Upper lobe of left lung (tissue), 6 donors: ENCODE measurements around the gene MKKS. TPM values are rescaled to one million over a fixed set of nuclear protein-coding genes. Genes with fewer than 3 reads are reported as not detected.

Experiments
- ATAC-seq, 2 donors: fragments of 200-7000 bp; cut with Tn5 transposase; one replicate each; pipeline ENCODE4 v1.9.1; 2022; ENCODE audit warnings: mild to moderate bottlenecking in 2 of 2, moderate library complexity in 2 of 2; ENCODE audit not compliant: low FRiP score in 2 of 2
- DNase-seq, 2 donors: peaks; one replicate each; pipeline ENCODE4 v3.0.0-alpha.2; 2019 to 2020
- H3K27ac ChIP-seq, 4 donors: fragments of 200-600 bp; sonication (generic); one replicate each; pipeline ENCODE4 v1.5.1; 2016 to 2019
- H3K27me3 ChIP-seq, 4 donors: fragments of 200-600 bp; sonication (generic); one replicate each; pipeline ENCODE4 v1.5.1; 2017 to 2019
- H3K36me3 ChIP-seq, 4 donors: fragments of 200-600 bp; sonication (generic); one replicate each; pipeline ENCODE4 v1.5.1; 2016 to 2019
- H3K4me1 ChIP-seq, 4 donors: fragments of 200-600 bp; sonication (generic); one replicate each; pipeline ENCODE4 v1.5.1; 2018 to 2019
- H3K4me3 ChIP-seq, 4 donors: fragments of 200-600 bp; sonication (generic); one replicate each; pipeline ENCODE4 v1.5.1; 2017 to 2019; ENCODE audit warnings: mild to moderate bottlenecking in 2 of 4, moderate library complexity in 1 of 4
- H3K9me3 ChIP-seq, 4 donors: fragments of 200-600 bp; sonication (generic); one replicate each; pipeline ENCODE4 v1.5.1; 2018 to 2019
- EP300 ChIP-seq, 4 donors: sonication (generic); formaldehyde crosslinking; IDR thresholded peaks; one replicate each; pipeline ENCODE4 v1.5.1; 2017; ENCODE audit warnings: antibody characterized with exemption in 4 of 4, control low read depth in 2 of 4
- POLR2A ChIP-seq, 4 donors: fragments of 450-650 bp; IDR thresholded peaks; one replicate each; pipeline ENCODE4 v1.5.1; 2016 to 2017; ENCODE audit warnings: antibody characterized with exemption in 4 of 4, mild to moderate bottlenecking in 2 of 4
- POLR2AphosphoS5 ChIP-seq, 2 donors: sonication (generic); formaldehyde crosslinking; IDR thresholded peaks; one replicate each; pipeline ENCODE4 v1.5.1; 2017; ENCODE audit warnings: antibody characterized with exemption in 2 of 2
- WGBS, 2 donors: methylation state at CpG; one replicate each; pipeline ENCODE4 v1.1.5; 2017 to 2018; 5-methylcytosine and 5-hydroxymethylcytosine counted together
- total RNA-seq, 6 donors: library from RNA; depleted of rRNA in 4 of 6; stranded (reverse); fragments of >200 nt in 4 of 6; gene quantifications; one replicate each; pipeline versions ENCODE4 v1.1.0 to v1.2.1, GENCODE V29; 2016 to 2021
- TF ChIP-seq, protein P1 (sequence below), 6 experiments: fragments of 450-650 bp in 4 of 6; fragments of 200-600 bp in 2 of 6; sonication (generic) in 2 of 6; IDR thresholded peaks; one replicate each; pipeline ENCODE4 v1.5.1; 2016 to 2019; ENCODE audit warnings: antibody characterized with exemption in 6 of 6
- donor health status: DM: no; HTN: no; CAD: no; lungs with moderate emphysema.
- donor health status: DM: no; HTN: yes; CAD: no; lungs with severe emphysema.

MKKS gene
- total RNA-seq, 6 donors from 2014 or later = 3.1 to 19.3 (median 11.8) TPM

DNA sequence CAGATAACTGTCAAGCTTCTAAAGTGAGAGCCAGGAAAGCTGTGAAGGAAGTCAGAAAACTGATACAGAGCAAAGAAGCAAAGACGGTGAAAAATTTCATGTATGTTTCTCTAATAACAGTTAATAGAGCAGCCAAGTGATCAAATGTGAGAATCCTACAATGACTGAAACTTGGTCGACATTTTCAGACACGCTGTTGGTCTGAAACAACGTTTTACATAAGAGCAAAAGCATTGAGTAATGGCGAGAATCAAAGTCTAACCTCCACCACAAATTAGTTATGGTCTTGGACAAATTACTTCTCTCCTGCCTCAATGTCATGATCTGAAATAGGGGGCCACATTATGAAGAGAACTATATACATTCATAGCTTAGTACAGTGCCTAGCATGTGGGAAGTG, 3.3 kb downstream of the MKKS start:
- Histone ChIP-seq H3K27ac (no peak overlapping the region), H3K9me3 (no peaks in the 10 kb centered on the region), H3K4me1 (peaks cover 18 to 28% (median 21%) of the 10 kb centered on the region in 4 donors), H3K36me3 (peaks cover 0 to 6% (median 0%) of the 10 kb centered on the region in 4 donors), H3K4me3 (no peak overlapping the region), H3K27me3 (peaks cover 0 to 2% (median 0%) of the 10 kb centered on the region in 4 donors)
- no peak for ATAC-seq
- DNase-seq = no peak
- WGBS, 2 donors = 79 to 86% methylated on average over 5 of the region's 5 CpGs
- no peak for TF ChIP-seq POLR2A (IDR thresholded peaks at IDR 0.05)
- TF ChIP-seq EP300 (IDR thresholded peaks at IDR 0.05) = no peak
- TF ChIP-seq, protein P1, sequence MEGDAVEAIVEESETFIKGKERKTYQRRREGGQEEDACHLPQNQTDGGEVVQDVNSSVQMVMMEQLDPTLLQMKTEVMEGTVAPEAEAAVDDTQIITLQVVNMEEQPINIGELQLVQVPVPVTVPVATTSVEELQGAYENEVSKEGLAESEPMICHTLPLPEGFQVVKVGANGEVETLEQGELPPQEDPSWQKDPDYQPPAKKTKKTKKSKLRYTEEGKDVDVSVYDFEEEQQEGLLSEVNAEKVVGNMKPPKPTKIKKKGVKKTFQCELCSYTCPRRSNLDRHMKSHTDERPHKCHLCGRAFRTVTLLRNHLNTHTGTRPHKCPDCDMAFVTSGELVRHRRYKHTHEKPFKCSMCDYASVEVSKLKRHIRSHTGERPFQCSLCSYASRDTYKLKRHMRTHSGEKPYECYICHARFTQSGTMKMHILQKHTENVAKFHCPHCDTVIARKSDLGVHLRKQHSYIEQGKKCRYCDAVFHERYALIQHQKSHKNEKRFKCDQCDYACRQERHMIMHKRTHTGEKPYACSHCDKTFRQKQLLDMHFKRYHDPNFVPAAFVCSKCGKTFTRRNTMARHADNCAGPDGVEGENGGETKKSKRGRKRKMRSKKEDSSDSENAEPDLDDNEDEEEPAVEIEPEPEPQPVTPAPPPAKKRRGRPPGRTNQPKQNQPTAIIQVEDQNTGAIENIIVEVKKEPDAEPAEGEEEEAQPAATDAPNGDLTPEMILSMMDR (IDR thresholded peaks at IDR 0.05) = no peak
- TF ChIP-seq POLR2AphosphoS5 (IDR thresholded peaks at IDR 0.05) = no peak

DNA sequence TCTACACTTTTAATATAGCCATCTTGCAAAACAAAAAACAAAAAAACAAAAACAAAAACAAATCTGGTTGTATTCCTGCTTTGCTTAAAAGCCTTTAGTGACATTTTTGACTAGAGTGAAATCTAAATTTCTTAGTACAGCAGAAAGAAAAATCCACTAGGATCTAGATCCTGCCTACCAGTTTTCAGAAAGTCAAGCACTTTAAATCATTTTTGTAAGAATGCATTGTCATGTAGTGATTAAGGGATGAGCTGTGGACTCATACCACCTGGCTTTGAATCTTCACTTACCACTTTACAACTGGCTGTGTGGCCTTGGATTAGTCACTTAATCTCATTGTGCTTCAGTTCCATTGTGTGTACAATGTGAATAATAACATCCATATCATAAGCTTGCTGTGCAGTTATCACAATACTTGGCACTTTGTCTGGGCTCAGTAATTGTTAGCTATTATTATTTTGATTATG, 4.0 kb downstream of the MKKS start:
- no peak for ATAC-seq

DNA sequence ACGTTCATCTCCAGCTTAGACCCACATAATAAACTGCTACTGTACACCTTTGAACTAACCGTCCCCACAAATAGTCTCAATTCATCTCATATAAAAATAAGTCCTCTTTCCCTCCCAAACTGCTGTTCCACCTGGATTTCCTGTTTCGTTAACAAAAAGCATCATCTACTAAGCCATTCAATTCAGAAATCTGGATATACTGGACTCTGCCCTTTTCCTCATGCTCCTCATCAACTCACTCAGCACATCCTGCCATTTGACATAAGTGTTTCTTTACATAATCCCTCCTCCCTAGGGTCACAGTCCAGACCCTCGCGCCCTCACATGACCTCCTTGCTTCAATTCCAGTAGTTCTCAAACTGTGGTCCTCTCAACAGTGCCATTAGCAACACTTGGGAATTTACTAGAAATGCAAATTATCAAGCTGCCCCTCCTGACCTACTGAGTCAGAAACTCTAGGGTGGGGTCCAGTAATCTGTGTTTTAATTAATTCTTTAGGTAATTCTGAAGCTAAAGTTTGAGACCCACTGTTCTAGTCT, 4.5 kb downstream of the MKKS start:
- peaks cover 17 to 23% (median 19%) of the 10 kb centered on the region in 4 donors for H3K4me1 ChIP-seq
- ATAC-seq (no peak), DNase-seq (no peak)
- H3K27me3 ChIP-seq = peaks cover 0 to 2% (median 0%) of the 10 kb centered on the region in 4 donors
- H3K36me3 ChIP-seq = peaks cover 0 to 6% (median 0%) of the 10 kb centered on the region in 4 donors
- 83 to 85% methylated on average over 5 of the region's 5 CpGs for whole genome bisulfite sequencing, 2 donors
- H3K27ac ChIP-seq = no peak overlapping the region
- no peaks in the 10 kb centered on the region for H3K9me3 ChIP-seq
- TF ChIP-seq POLR2A (IDR thresholded peaks at IDR 0.05) (no peak), EP300 (IDR thresholded peaks at IDR 0.05) (no peak), POLR2AphosphoS5 (IDR thresholded peaks at IDR 0.05) (no peak)
- TF ChIP-seq, protein P1 (IDR thresholded peaks at IDR 0.05) = no peak
- H3K4me3 ChIP-seq = no peak overlapping the region

More for the DNA sequence above, 4.0 kb downstream of the MKKS start:
- Histone ChIP-seq H3K27ac (no peak overlapping the region), H3K4me3 (no peak overlapping the region), H3K27me3 (peaks cover 0 to 2% (median 0%) of the 10 kb centered on the region in 4 donors), H3K36me3 (peaks cover 0 to 6% (median 0%) of the 10 kb centered on the region in 4 donors), H3K4me1 (peaks cover 17 to 23% (median 19%) of the 10 kb centered on the region in 4 donors), H3K9me3 (no peaks in the 10 kb centered on the region)
- TF ChIP-seq POLR2AphosphoS5 (IDR thresholded peaks at IDR 0.05) (no peak), POLR2A (IDR thresholded peaks at IDR 0.05) (no peak), EP300 (IDR thresholded peaks at IDR 0.05) (no peak)
- TF ChIP-seq, protein P1 (IDR thresholded peaks at IDR 0.05) = no peak
- DNase-seq = no peak

DNA sequence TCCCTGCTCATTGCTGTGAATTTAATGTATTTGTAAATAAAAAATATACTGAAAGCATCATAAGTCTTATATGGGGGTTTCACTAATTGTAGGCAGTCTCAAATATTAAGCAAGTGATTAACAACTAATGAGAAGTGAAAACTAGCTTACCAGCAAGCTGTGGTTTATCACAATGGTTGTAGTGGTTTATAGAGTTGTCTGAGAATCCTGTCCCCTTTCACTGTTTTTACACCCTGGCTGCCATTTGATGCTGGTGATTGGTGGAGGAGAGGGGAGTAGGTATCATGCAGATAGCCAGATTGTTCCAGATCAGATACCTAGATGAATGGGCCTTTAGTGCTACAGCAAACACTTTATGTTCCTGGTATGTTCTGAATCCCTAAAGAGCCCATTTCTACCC, 6.0 kb downstream of the MKKS start:
- Histone ChIP-seq H3K4me3 (no peak overlapping the region), H3K36me3 (peaks cover 0 to 6% (median 0%) of the 10 kb centered on the region in 4 donors), H3K9me3 (no peaks in the 10 kb centered on the region), H3K4me1 (peaks cover 13 to 20% (median 16%) of the 10 kb centered on the region in 4 donors), H3K27ac (no peak overlapping the region), H3K27me3 (no peaks in the 10 kb centered on the region)
- TF ChIP-seq, protein P1 (IDR thresholded peaks at IDR 0.05) = no peak
- no peak for TF ChIP-seq POLR2AphosphoS5 (IDR thresholded peaks at IDR 0.05)
- TF ChIP-seq POLR2A (IDR thresholded peaks at IDR 0.05) = no peak
- TF ChIP-seq EP300 (IDR thresholded peaks at IDR 0.05) = no peak
- no peak for ATAC-seq
- no peak for DNase-seq
